ENCODE measurements around the gene UGGT1. TPM values are rescaled to one million over a fixed set of nuclear protein-coding genes. Genes with fewer than 3 reads are reported as not detected.

Gene UGGT1
- polyA plus RNA-seq, 1 donor (not counting 4 experiments of a cell fraction or from before 2014, with no cell fraction given), result 26.7 TPM

- Histone ChIP-seq H3K9ac (ENCODE audit: control insufficient read depth, extremely low read depth, insufficient read depth, low read length) (no peak overlapping the region), H3K36me3 (ENCODE audit: control insufficient read depth in 2 of 2, extremely low read depth in 1 of 2, insufficient read depth in 2 of 2, low read length in 2 of 2) (peaks cover 33 to 41% of the 10 kb centered on the region in 2 experiments), H3K9me1 (ENCODE audit: control insufficient read depth, extremely low read depth, insufficient read depth, low read length) (no peaks in the 10 kb centered on the region), H3K79me2 (ENCODE audit: control insufficient read depth, insufficient read depth, low read length) (no peaks in the 10 kb centered on the region), H3K4me2 (ENCODE audit: control insufficient read depth, extremely low read depth, insufficient read depth, low read depth, low read length) (no peak overlapping the region), H2AFZ (ENCODE audit: control insufficient read depth, low read length) (no peak overlapping the region), H3K4me3 (ENCODE audit: control insufficient read depth in 2 of 3, extremely low read depth in 1 of 3, insufficient read depth in 2 of 3, low read depth in 1 of 3, low read length in 3 of 3) (no peak overlapping the region), H3K4me1 (ENCODE audit: control insufficient read depth, extremely low read depth, insufficient read depth, low read length) (no peaks in the 10 kb centered on the region), H3K27me3 (ENCODE audit: control insufficient read depth, extremely low read depth, insufficient read depth, low read length) (no peaks in the 10 kb centered on the region), H3K9me3 (ENCODE audit: control insufficient read depth, low read depth, low read length) (no peaks in the 10 kb centered on the region), H4K20me1 (ENCODE audit: control insufficient read depth, extremely low read depth, insufficient read depth, low read length) (no peaks in the 10 kb centered on the region), H3K27ac (ENCODE audit: control insufficient read depth, insufficient read depth, low read length) (no peak overlapping the region)
- DNase-seq (ENCODE audit: low read depth, low spot score) (no peak), FAIRE-seq (no peak)
- no peak for TF ChIP-seq CTCF (optimal IDR thresholded peaks at IDR 0.05 in 1 of 3, IDR thresholded peaks at IDR 0.05 in 1 of 3, conservative IDR thresholded peaks at IDR 0.05 in 1 of 3; ENCODE audit: extremely low read depth in 1 of 3, insufficient read depth in 2 of 3, low read length in 3 of 3)
- TF ChIP-seq EZH2 (IDR thresholded peaks at IDR 0.05; ENCODE audit: low read length), result no peak
- dilution Hi-C loops (cut with MboI; ENCODE audit: extremely low pct_ligation_motif_present, low sequenced_read_pairs), result no loop called here
Observed at GRCh38 chr2:128177315-128177714, 86.3 kb downstream of the UGGT1 start.

GRCh38 chr2:128178149-128178649 is 87.2 kb downstream of the UGGT1 start:
- no peak overlapping the region for H2AFZ ChIP-seq (ENCODE audit: control insufficient read depth, low read length)
- no peak overlapping the region for H3K9ac ChIP-seq (ENCODE audit: control insufficient read depth, extremely low read depth, insufficient read depth, low read length)
- DNase-seq (ENCODE audit: low read depth, low spot score) (no peak), FAIRE-seq (no peak)
- H3K9me1 ChIP-seq (ENCODE audit: control insufficient read depth, extremely low read depth, insufficient read depth, low read length), result no peaks in the 10 kb centered on the region
- H3K4me2 ChIP-seq (ENCODE audit: control insufficient read depth, extremely low read depth, insufficient read depth, low read depth, low read length), result no peak overlapping the region
- H3K79me2 ChIP-seq (ENCODE audit: control insufficient read depth, insufficient read depth, low read length), result no peaks in the 10 kb centered on the region
- H3K4me1 ChIP-seq (ENCODE audit: control insufficient read depth, extremely low read depth, insufficient read depth, low read length), result no peaks in the 10 kb centered on the region
- dilution Hi-C loops (cut with MboI; ENCODE audit: extremely low pct_ligation_motif_present, low sequenced_read_pairs), result no loop called here
- no peaks in the 10 kb centered on the region for H3K27me3 ChIP-seq (ENCODE audit: control insufficient read depth, extremely low read depth, insufficient read depth, low read length)
- H3K4me3 ChIP-seq (ENCODE audit: control insufficient read depth in 2 of 3, extremely low read depth in 1 of 3, insufficient read depth in 2 of 3, low read depth in 1 of 3, low read length in 3 of 3), result no peak overlapping the region
- TF ChIP-seq CTCF (optimal IDR thresholded peaks at IDR 0.05 in 1 of 3, IDR thresholded peaks at IDR 0.05 in 1 of 3, conservative IDR thresholded peaks at IDR 0.05 in 1 of 3; ENCODE audit: extremely low read depth in 1 of 3, insufficient read depth in 2 of 3, low read length in 3 of 3), result no peak
- no peak for TF ChIP-seq EZH2 (IDR thresholded peaks at IDR 0.05; ENCODE audit: low read length)
- H3K9me3 ChIP-seq (ENCODE audit: control insufficient read depth, low read depth, low read length), result no peaks in the 10 kb centered on the region
- H3K36me3 ChIP-seq (ENCODE audit: control insufficient read depth in 2 of 2, extremely low read depth in 1 of 2, insufficient read depth in 2 of 2, low read length in 2 of 2), result peaks cover 34% of the 10 kb centered on the region in 2 experiments
- no peak overlapping the region for H3K27ac ChIP-seq (ENCODE audit: control insufficient read depth, insufficient read depth, low read length)
- H4K20me1 ChIP-seq (ENCODE audit: control insufficient read depth, extremely low read depth, insufficient read depth, low read length), result no peaks in the 10 kb centered on the region

Measured in keratinocyte (primary cell).